Glutamatergic neuron (in vitro differentiated cells): ENCODE measurements around the gene ABCA1. TPM values are rescaled to one million over a fixed set of nuclear protein-coding genes. Genes with fewer than 3 reads are reported as not detected.

ENCODE experiments used
- DNase-seq: peaks from one replicate; pipeline ENCODE4 v3.0.0; 2022
- H3K27ac Mint-ChIP-seq: one replicate; pipeline ENCODE4 v1.8.0; 2020; ENCODE audit warnings: mild to moderate bottlenecking, mixed read lengths, inconsistent platforms; ENCODE audit not compliant: unreplicated experiment
- H3K27me3 Mint-ChIP-seq: one replicate; pipeline ENCODE4 v1.8.0; 2020; ENCODE audit warnings: mild to moderate bottlenecking, moderate library complexity, mixed read lengths, inconsistent platforms; ENCODE audit not compliant: unreplicated experiment
- H3K36me3 Mint-ChIP-seq: one replicate; pipeline ENCODE4 v1.8.0; 2020; ENCODE audit warnings: mild to moderate bottlenecking, mixed read lengths, inconsistent platforms; ENCODE audit not compliant: unreplicated experiment
- H3K4me1 Mint-ChIP-seq: one replicate; pipeline ENCODE4 v1.8.0; 2020; ENCODE audit warnings: mild to moderate bottlenecking, low read depth, mixed read lengths, inconsistent platforms; ENCODE audit not compliant: unreplicated experiment
- H3K4me3 Mint-ChIP-seq: one replicate; pipeline ENCODE4 v1.8.0; 2020; ENCODE audit warnings: mild to moderate bottlenecking, mixed read lengths, inconsistent platforms; ENCODE audit not compliant: unreplicated experiment
- H3K9me3 Mint-ChIP-seq: one replicate; pipeline ENCODE4 v1.8.0; 2020; ENCODE audit warnings: mild to moderate bottlenecking, moderate library complexity, mixed read lengths, inconsistent platforms; ENCODE audit not compliant: unreplicated experiment
- CTCF ChIP-seq: fragments of 200-600 bp; sonication (generic); IDR thresholded peaks from one replicate; pipeline ENCODE4 v1.5.0; 2021; ENCODE audit not compliant: partially characterized antibody, unreplicated experiment
- total RNA-seq: library from RNA; stranded (reverse); fragmentation: NEBNext Ultra II Directional; extraction: Animal tissue kit (Norgen Biotek cat#: 25700); gene quantifications from one replicate; pipeline ENCODE4 v1.2.1, GENCODE V29; 2021; ENCODE audit not compliant: unreplicated experiment

ABCA1 gene
- total RNA-seq, 1 donor from 2014 or later, result 146 TPM

GRCh38 chr9:104787306-104788015, 140.5 kb downstream of the ABCA1 start:
- no peak for DNase-seq
- peaks cover 10% of the 10 kb centered on the region for H3K9me3 Mint-ChIP-seq
- H3K27me3 Mint-ChIP-seq, result peaks cover 3% of the 10 kb centered on the region
- no peaks in the 10 kb centered on the region for H3K36me3 Mint-ChIP-seq
- no peak for TF ChIP-seq CTCF
- no peak overlapping the region for H3K27ac Mint-ChIP-seq
- H3K4me3 Mint-ChIP-seq, result no peak overlapping the region
- H3K4me1 Mint-ChIP-seq, result no peaks in the 10 kb centered on the region

- no peaks in the 10 kb centered on the region for H3K36me3 Mint-ChIP-seq
- TF ChIP-seq CTCF, result no peak
- peaks cover 8% of the 10 kb centered on the region for H3K9me3 Mint-ChIP-seq
- no peak overlapping the region for H3K4me3 Mint-ChIP-seq
- H3K27me3 Mint-ChIP-seq, result peaks cover 3% of the 10 kb centered on the region
- H3K4me1 Mint-ChIP-seq, result no peaks in the 10 kb centered on the region
- no peak overlapping the region for H3K27ac Mint-ChIP-seq
- no peak for DNase-seq
Measured at GRCh38 chr9:104786293-104786692, 141.7 kb downstream of the ABCA1 start.

GRCh38 chr9:104784098-104784497, 143.9 kb downstream of the ABCA1 start:
- no peak for DNase-seq
- no peaks in the 10 kb centered on the region for H3K4me1 Mint-ChIP-seq
- no peak overlapping the region for H3K27ac Mint-ChIP-seq
- no peaks in the 10 kb centered on the region for H3K36me3 Mint-ChIP-seq
- H3K4me3 Mint-ChIP-seq, result no peak overlapping the region
- no peak for TF ChIP-seq CTCF
- peaks cover 3% of the 10 kb centered on the region for H3K27me3 Mint-ChIP-seq
- H3K9me3 Mint-ChIP-seq, result peaks cover 10% of the 10 kb centered on the region

- Mint-ChIP-seq H3K36me3 (no peaks in the 10 kb centered on the region), H3K27ac (no peak overlapping the region), H3K4me3 (no peak overlapping the region), H3K27me3 (peaks cover 3% of the 10 kb centered on the region), H3K4me1 (no peaks in the 10 kb centered on the region), H3K9me3 (peaks cover 9% of the 10 kb centered on the region)
- DNase-seq, result no peak
- TF ChIP-seq CTCF, result no peak
Measured at GRCh38 chr9:104783588-104783987, 144.4 kb downstream of the ABCA1 start.

GRCh38 chr9:104780796-104781395, 147.1 kb downstream of the ABCA1 start:
- Mint-ChIP-seq H3K9me3 (peaks cover 11% of the 10 kb centered on the region), H3K4me1 (no peaks in the 10 kb centered on the region), H3K36me3 (no peaks in the 10 kb centered on the region), H3K27ac (no peak overlapping the region), H3K4me3 (no peak overlapping the region), H3K27me3 (peaks cover 6% of the 10 kb centered on the region)
- no peak for TF ChIP-seq CTCF
- DNase-seq, result no peak
